GM18861 (cell line): ENCODE measurements around the gene CCDC88C.
"Not testable (repeated sequence)": the region's sequence is repeated elsewhere in the genome, so short reads cannot be mapped to it uniquely, and the experiment has no call there.

ENCODE experiments used
- ATAC-seq: cut with Tn5 transposase; IDR thresholded peaks from one replicate; pipeline ENCODE4 v1.9.1; 2021; ENCODE audit not compliant: unreplicated experiment

The CCDC88C gene

GRCh38 chr14:91272341-91273272, 145.0 kb downstream of the CCDC88C start:
- no peak for ATAC-seq

- ATAC-seq: no peak
These were observed 146.0 kb downstream of the CCDC88C start for GRCh38 chr14:91271639-91272038.

GRCh38 chr14:91270619-91271018, 147.0 kb downstream of the CCDC88C start:
- ATAC-seq: no peak

GRCh38 chr14:91270188-91270587, 147.4 kb downstream of the CCDC88C start:
- no peak for ATAC-seq

GRCh38 chr14:91269076-91269991, 148.3 kb downstream of the CCDC88C start:
- ATAC-seq: no peak

- no peak for ATAC-seq
These were observed 149.6 kb downstream of the CCDC88C start for GRCh38 chr14:91267965-91268437.

GRCh38 chr14:91266276-91266675, 151.3 kb downstream of the CCDC88C start:
- ATAC-seq: not testable (repeated sequence)

GRCh38 chr14:91265404-91265803, 152.2 kb downstream of the CCDC88C start:
- no peak for ATAC-seq

- ATAC-seq: no peak
These were observed 153.2 kb downstream of the CCDC88C start for GRCh38 chr14:91264151-91265150.

- no peak for ATAC-seq
These were observed 154.3 kb downstream of the CCDC88C start for GRCh38 chr14:91263329-91263728.

GRCh38 chr14:91261986-91262549, 155.6 kb downstream of the CCDC88C start:
- ATAC-seq: no peak

GRCh38 chr14:91261115-91261514, 156.5 kb downstream of the CCDC88C start:
- ATAC-seq: no peak

- ATAC-seq: no peak
These were observed 158.7 kb downstream of the CCDC88C start for GRCh38 chr14:91258876-91259275.

- no peak for ATAC-seq
These were observed 159.5 kb downstream of the CCDC88C start for GRCh38 chr14:91258011-91258618.

GRCh38 chr14:91257328-91258010, 160.2 kb downstream of the CCDC88C start:
- no peak for ATAC-seq

- ATAC-seq: no peak
These were observed 161.0 kb downstream of the CCDC88C start for GRCh38 chr14:91256661-91257060.

- no peak for ATAC-seq
These were observed 162.5 kb downstream of the CCDC88C start for GRCh38 chr14:91255026-91255695.

GRCh38 chr14:91254461-91254860, 163.2 kb downstream of the CCDC88C start:
- no peak for ATAC-seq
